KMS-11 (cell line): ENCODE data around the gene KCTD21.

Experiments used
- H2AFZ ChIP-seq: fragments of 200-600 bp; sonication (generic); 2 replicates; pipeline ENCODE4 v1.6.1; 2016; ENCODE audit warnings: antibody characterized with exemption, mixed run types, low read depth
- H3K27ac ChIP-seq: fragments of 200-600 bp; sonication (generic); 2 replicates; pipeline ENCODE4 v1.6.1; 2016; ENCODE audit warnings: mild to moderate bottlenecking, mixed run types
- H3K27me3 ChIP-seq: fragments of 200-600 bp; sonication (generic); 2 replicates; pipeline ENCODE4 v1.6.1; 2017; ENCODE audit warnings: mild to moderate bottlenecking, low read depth, mixed run types, moderate library complexity; ENCODE audit not compliant: insufficient read depth
- H3K36me3 ChIP-seq: fragments of 200-600 bp; sonication (generic); 2 replicates; pipeline ENCODE4 v1.6.1; 2017; ENCODE audit warnings: mild to moderate bottlenecking, mixed run types; ENCODE audit not compliant: insufficient read depth
- H3K4me1 ChIP-seq: fragments of 200-600 bp; sonication (generic); 2 replicates; pipeline ENCODE4 v1.6.1; 2016; ENCODE audit warnings: mild to moderate bottlenecking, low read depth, mixed run types; ENCODE audit not compliant: poor library complexity, severe bottlenecking
- H3K4me2 ChIP-seq: fragments of 200-600 bp; sonication (generic); 2 replicates; pipeline ENCODE4 v1.7.0; 2016; ENCODE audit warnings: mild to moderate bottlenecking, mixed run types
- H3K4me3 ChIP-seq: fragments of 200-600 bp; sonication (generic); IDR thresholded peaks from 2 replicates; pipeline ENCODE4 v1.6.1; 2017; ENCODE audit warnings: low read depth, low read length, mixed read lengths; ENCODE audit not compliant: insufficient read depth
- H3K79me2 ChIP-seq: fragments of 200-600 bp; sonication (generic); 2 replicates; pipeline ENCODE4 v1.6.1; 2016; ENCODE audit warnings: low read depth, mixed run types; ENCODE audit not compliant: insufficient read depth
- H3K9ac ChIP-seq: fragments of 200-600 bp; sonication (generic); 2 replicates; pipeline ENCODE4 v1.6.1; 2016; ENCODE audit warnings: mild to moderate bottlenecking, mixed run types
- H4K20me1 ChIP-seq: fragments of 200-600 bp; sonication (generic); 2 replicates; pipeline ENCODE4 v1.6.1; 2016; ENCODE audit warnings: mild to moderate bottlenecking, mixed run types; ENCODE audit not compliant: insufficient read depth
- CTCF ChIP-seq: fragments of 200-600 bp; sonication (generic); conservative IDR thresholded peaks from 2 replicates; pipeline ENCODE4 v1.6.1; 2017; ENCODE audit warnings: low read depth, mild to moderate bottlenecking, antibody characterized with exemption, low read length, moderate library complexity, mixed read lengths

KCTD21 gene

DNA sequence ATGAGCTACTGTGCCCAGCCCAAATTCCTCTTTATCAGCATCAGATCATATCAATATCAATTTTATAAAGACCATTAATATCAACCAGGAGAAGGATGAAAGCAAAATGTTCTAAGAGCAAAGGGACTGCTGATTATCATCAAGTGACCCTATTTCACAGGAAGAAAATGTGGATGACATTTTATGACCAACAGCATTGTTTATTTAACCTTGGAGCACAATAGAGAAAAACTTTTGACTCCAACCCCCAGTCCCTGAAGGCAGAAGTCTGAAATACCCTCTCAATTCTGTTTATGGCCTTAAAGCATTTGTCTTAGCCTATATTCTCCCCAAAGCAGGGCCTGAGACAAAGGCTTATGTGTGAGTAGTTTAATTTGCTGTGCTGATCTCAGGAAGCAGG is 37.7 kb downstream of the KCTD21 start:
- Histone ChIP-seq H2AFZ (no peak overlapping the region), H3K27me3 (no peaks in the 10 kb centered on the region), H3K36me3 (no peaks in the 10 kb centered on the region), H3K4me3 (no peak overlapping the region), H3K4me2 (no peak overlapping the region), H3K4me1 (no peaks in the 10 kb centered on the region), H4K20me1 (no peaks in the 10 kb centered on the region), H3K79me2 (no peaks in the 10 kb centered on the region), H3K9ac (no peak overlapping the region), H3K27ac (no peak overlapping the region)
- TF ChIP-seq CTCF = no peak

- Histone ChIP-seq H3K27ac (no peak overlapping the region), H3K36me3 (no peaks in the 10 kb centered on the region), H3K4me1 (no peaks in the 10 kb centered on the region), H3K4me3 (no peak overlapping the region), H3K9ac (no peak overlapping the region), H3K4me2 (no peak overlapping the region), H2AFZ (no peak overlapping the region), H3K27me3 (no peaks in the 10 kb centered on the region), H3K79me2 (no peaks in the 10 kb centered on the region), H4K20me1 (no peaks in the 10 kb centered on the region)
- no peak for TF ChIP-seq CTCF
Measured at GRCh38 chr11:78150346-78150745, 38.1 kb downstream of the KCTD21 start.

- Histone ChIP-seq H3K4me1 (no peaks in the 10 kb centered on the region), H2AFZ (no peak overlapping the region), H3K4me3 (no peak overlapping the region), H3K27me3 (no peaks in the 10 kb centered on the region), H3K36me3 (no peaks in the 10 kb centered on the region), H3K4me2 (no peak overlapping the region), H3K79me2 (no peaks in the 10 kb centered on the region), H3K27ac (no peak overlapping the region), H4K20me1 (no peaks in the 10 kb centered on the region), H3K9ac (no peak overlapping the region)
- no peak for TF ChIP-seq CTCF
Measured at GRCh38 chr11:78149646-78150045, 38.8 kb downstream of the KCTD21 start.

- H2AFZ ChIP-seq = no peak overlapping the region
- no peak overlapping the region for H3K27ac ChIP-seq
- no peak overlapping the region for H3K4me2 ChIP-seq
- no peaks in the 10 kb centered on the region for H3K36me3 ChIP-seq
- H3K4me3 ChIP-seq = no peak overlapping the region
- no peak overlapping the region for H3K9ac ChIP-seq
- TF ChIP-seq CTCF = no peak
- no peaks in the 10 kb centered on the region for H3K4me1 ChIP-seq
- no peaks in the 10 kb centered on the region for H3K79me2 ChIP-seq
- no peaks in the 10 kb centered on the region for H4K20me1 ChIP-seq
- H3K27me3 ChIP-seq = no peaks in the 10 kb centered on the region
Measured at GRCh38 chr11:78147807-78148206, 40.6 kb downstream of the KCTD21 start.
